OCI-LY3 (cell line): ENCODE data around the gene ASB1.

Source experiments
- H2AFZ ChIP-seq: fragments of 200-600, 300-600 bp; shearing (Covaris generic); 2 replicates; pipeline ENCODE4 v1.6.0; 2014; ENCODE audit warnings: antibody characterized with exemption, low read depth, low read length
- H3K27ac ChIP-seq: fragments of 200-600, 300-600 bp; sonication (generic); 2 replicates; pipeline ENCODE4 v1.5.1; 2014; ENCODE audit warnings: mild to moderate bottlenecking, low read length, moderate library complexity, mixed read lengths
- H3K27me3 ChIP-seq: fragments of 200-600, 300-600 bp; sonication (generic); 2 replicates; pipeline ENCODE4 v1.6.1; 2014; ENCODE audit warnings: low read depth, low read length, mixed read lengths
- H3K36me3 ChIP-seq: fragments of 200-600, 300-600 bp; sonication (generic); replicated peaks from 2 replicates; pipeline ENCODE3; 2014; ENCODE audit warnings: low read depth, low read length, mixed read lengths
- H3K4me1 ChIP-seq: fragments of 300-600, 200-600 bp; sonication (generic); 2 replicates; pipeline ENCODE4 v1.6.1; 2014; ENCODE audit warnings: low read length, mixed read lengths
- H3K4me2 ChIP-seq: fragments of 200-600, 300-600 bp; sonication (generic); 2 replicates; pipeline ENCODE4 v1.6.1; 2014; ENCODE audit warnings: low read length, mixed read lengths
- H3K4me3 ChIP-seq: fragments of 300-600, 200-600 bp; sonication (generic); 2 replicates; pipeline ENCODE4 v1.5.1; 2014; ENCODE audit warnings: antibody characterized with exemption, mild to moderate bottlenecking, low read length, moderate library complexity
- H3K79me2 ChIP-seq: fragments of 300-600, 200-600 bp; shearing (Covaris generic); 2 replicates; pipeline ENCODE4 v1.6.1; 2014; ENCODE audit warnings: mild to moderate bottlenecking, low read length, mixed read lengths
- H3K9ac ChIP-seq: fragments of 300-600, 200-600 bp; shearing (Covaris generic); 2 replicates; pipeline ENCODE4 v1.6.0; 2014; ENCODE audit warnings: mild to moderate bottlenecking, low read length, moderate library complexity
- H3K9me3 ChIP-seq: fragments of 200-600, 300-600 bp; shearing (Covaris generic); 2 replicates; pipeline ENCODE4 v1.6.1; 2014; ENCODE audit warnings: low read length, mixed read lengths; ENCODE audit not compliant: insufficient read depth
- H4K20me1 ChIP-seq: fragments of 200-600, 300-600 bp; sonication (generic); 2 replicates; pipeline ENCODE4 v1.6.1; 2016; ENCODE audit warnings: low read length, mixed read lengths; ENCODE audit not compliant: insufficient read depth
- CTCF ChIP-seq: fragments of 200-600, 300-600 bp; sonication (generic); IDR thresholded peaks from 2 replicates; pipeline ENCODE4 v1.5.1; 2014; ENCODE audit warnings: antibody characterized with exemption, low read length, low read depth
- EZH2phosphoT487 ChIP-seq: fragments of 200-600 bp; shearing (Covaris generic); IDR thresholded peaks from 2 replicates; pipeline ENCODE4 v1.6.1; 2018; ENCODE audit warnings: antibody characterized with exemption, mixed run types, low read depth

The ASB1 gene

GRCh38 chr2:238380336-238380735, 46.4 kb upstream of the ASB1 start:
- Histone ChIP-seq H3K4me1 (no peaks in the 10 kb centered on the region), H3K9ac (no peak overlapping the region), H3K79me2 (no peaks in the 10 kb centered on the region), H3K4me2 (no peak overlapping the region), H3K4me3 (no peak overlapping the region), H3K27ac (no peak overlapping the region), H4K20me1 (no peaks in the 10 kb centered on the region), H2AFZ (no peak overlapping the region), H3K36me3 (no peaks in the 10 kb centered on the region), H3K27me3 (no peaks in the 10 kb centered on the region), H3K9me3 (no peaks in the 10 kb centered on the region)
- TF ChIP-seq CTCF: no peak
- no peak for TF ChIP-seq EZH2phosphoT487

- Histone ChIP-seq H3K4me3 (no peak overlapping the region), H3K79me2 (no peaks in the 10 kb centered on the region), H2AFZ (no peak overlapping the region), H3K4me1 (no peaks in the 10 kb centered on the region), H3K9ac (no peak overlapping the region), H3K27me3 (no peaks in the 10 kb centered on the region), H3K9me3 (no peaks in the 10 kb centered on the region), H3K4me2 (no peak overlapping the region), H3K36me3 (no peaks in the 10 kb centered on the region), H3K27ac (no peak overlapping the region), H4K20me1 (no peaks in the 10 kb centered on the region)
- TF ChIP-seq CTCF (no peak), EZH2phosphoT487 (no peak)
Observed at GRCh38 chr2:238380785-238381184, 45.9 kb upstream of the ASB1 start.

- no peaks in the 10 kb centered on the region for H3K9me3 ChIP-seq
- H3K27me3 ChIP-seq: no peaks in the 10 kb centered on the region
- H3K4me2 ChIP-seq: no peak overlapping the region
- H3K36me3 ChIP-seq: no peaks in the 10 kb centered on the region
- no peak overlapping the region for H3K9ac ChIP-seq
- no peak for TF ChIP-seq CTCF
- TF ChIP-seq EZH2phosphoT487: no peak
- no peaks in the 10 kb centered on the region for H3K79me2 ChIP-seq
- H2AFZ ChIP-seq: no peak overlapping the region
- H3K4me3 ChIP-seq: no peak overlapping the region
- H3K27ac ChIP-seq: no peak overlapping the region
- no peaks in the 10 kb centered on the region for H3K4me1 ChIP-seq
- no peaks in the 10 kb centered on the region for H4K20me1 ChIP-seq
Observed at GRCh38 chr2:238381341-238382115, 45.2 kb upstream of the ASB1 start.

GRCh38 chr2:238382381-238382781, 44.3 kb upstream of the ASB1 start:
- no peak overlapping the region for H3K4me2 ChIP-seq
- H3K27me3 ChIP-seq: no peaks in the 10 kb centered on the region
- H3K9me3 ChIP-seq: no peaks in the 10 kb centered on the region
- no peaks in the 10 kb centered on the region for H3K4me1 ChIP-seq
- no peak overlapping the region for H2AFZ ChIP-seq
- H4K20me1 ChIP-seq: no peaks in the 10 kb centered on the region
- H3K27ac ChIP-seq: no peak overlapping the region
- H3K4me3 ChIP-seq: no peak overlapping the region
- H3K36me3 ChIP-seq: no peaks in the 10 kb centered on the region
- H3K9ac ChIP-seq: no peak overlapping the region
- TF ChIP-seq CTCF (no peak), EZH2phosphoT487 (no peak)
- no peaks in the 10 kb centered on the region for H3K79me2 ChIP-seq
